ENCODE measurements around the gene AP4B1. TPM values are rescaled to one million over a fixed set of nuclear protein-coding genes. Genes with fewer than 3 reads are reported as not detected.

AP4B1 gene
- total and polyA plus RNA-seq, 2 experiments from 2014 or later: 9.8 to 11.1 TPM

- H3K9me3 ChIP-seq (ENCODE audit: low read depth): no peaks in the 10 kb centered on the region
- no peaks in the 10 kb centered on the region for H3K4me1 ChIP-seq (ENCODE audit: insufficient read depth)
- H3K27ac ChIP-seq: no peak overlapping the region
- no peaks in the 10 kb centered on the region for H3K9me2 ChIP-seq (replicated peaks; ENCODE audit: insufficient read depth)
- TF ChIP-seq EZH2 (IDR thresholded peaks at IDR 0.05; ENCODE audit: borderline replicate concordance): no peak
- no peak for TF ChIP-seq EZH2phosphoT487 (IDR thresholded peaks at IDR 0.05; ENCODE audit: low read depth, severe bottlenecking, unreplicated experiment)
- no peak for TF ChIP-seq CTCF (IDR thresholded peaks at IDR 0.05; ENCODE audit: poor library complexity)
- H3K27me3 ChIP-seq: no peaks in the 10 kb centered on the region
- H4K20me1 ChIP-seq (ENCODE audit: insufficient read depth, poor library complexity, severe bottlenecking): no peaks in the 10 kb centered on the region
- no peak overlapping the region for H2AFZ ChIP-seq
- no peak overlapping the region for H3K4me3 ChIP-seq
- no peaks in the 10 kb centered on the region for H3K36me3 ChIP-seq (replicated peaks; ENCODE audit: insufficient read depth, low read depth)
- 83% methylated on average over 2 of the region's 2 CpGs for WGBS (ENCODE audit: low lambda C conversion rate, missing lambda C conversion rate)
- no peak for DNase-seq (ENCODE audit: low spot score)
- no peaks in the 10 kb centered on the region for H3K79me2 ChIP-seq
- H3K4me2 ChIP-seq: no peak overlapping the region
These were observed 22.9 kb downstream of the AP4B1 start for GRCh38 chr1:113881661-113882060.

- H3K27ac ChIP-seq: no peak overlapping the region
- no peak for TF ChIP-seq EZH2phosphoT487 (IDR thresholded peaks at IDR 0.05; ENCODE audit: low read depth, severe bottlenecking, unreplicated experiment)
- no peak for TF ChIP-seq CTCF (IDR thresholded peaks at IDR 0.05; ENCODE audit: poor library complexity)
- no peak for TF ChIP-seq EZH2 (IDR thresholded peaks at IDR 0.05; ENCODE audit: borderline replicate concordance)
- H3K27me3 ChIP-seq: no peaks in the 10 kb centered on the region
- no peak overlapping the region for H3K4me2 ChIP-seq
- no peak overlapping the region for H3K4me3 ChIP-seq
- no peaks in the 10 kb centered on the region for H3K4me1 ChIP-seq (ENCODE audit: insufficient read depth)
- H3K79me2 ChIP-seq: no peaks in the 10 kb centered on the region
- H3K36me3 ChIP-seq (replicated peaks; ENCODE audit: insufficient read depth, low read depth): no peaks in the 10 kb centered on the region
- H3K9me3 ChIP-seq (ENCODE audit: low read depth): no peaks in the 10 kb centered on the region
- no peaks in the 10 kb centered on the region for H4K20me1 ChIP-seq (ENCODE audit: insufficient read depth, poor library complexity, severe bottlenecking)
- no peak overlapping the region for H2AFZ ChIP-seq
- no peaks in the 10 kb centered on the region for H3K9me2 ChIP-seq (replicated peaks; ENCODE audit: insufficient read depth)
- WGBS (ENCODE audit: low lambda C conversion rate, missing lambda C conversion rate): 87% methylated on average over 4 of the region's 4 CpGs
- no peak for DNase-seq (ENCODE audit: low spot score)
These were observed 24.9 kb downstream of the AP4B1 start for GRCh38 chr1:113879739-113880038.

GRCh38 chr1:113876176-113876575 lies 28.4 kb downstream of the AP4B1 start:
- no peaks in the 10 kb centered on the region for H3K4me1 ChIP-seq (ENCODE audit: insufficient read depth)
- H3K36me3 ChIP-seq (replicated peaks; ENCODE audit: insufficient read depth, low read depth): no peaks in the 10 kb centered on the region
- H3K9me2 ChIP-seq (replicated peaks; ENCODE audit: insufficient read depth): no peaks in the 10 kb centered on the region
- H3K4me2 ChIP-seq: no peak overlapping the region
- no peaks in the 10 kb centered on the region for H3K9me3 ChIP-seq (ENCODE audit: low read depth)
- no peaks in the 10 kb centered on the region for H3K27me3 ChIP-seq
- no peak for DNase-seq (ENCODE audit: low spot score)
- no peaks in the 10 kb centered on the region for H3K79me2 ChIP-seq
- TF ChIP-seq EZH2phosphoT487 (IDR thresholded peaks at IDR 0.05; ENCODE audit: low read depth, severe bottlenecking, unreplicated experiment) (no peak), CTCF (IDR thresholded peaks at IDR 0.05; ENCODE audit: poor library complexity) (no peak)
- no peaks in the 10 kb centered on the region for H4K20me1 ChIP-seq (ENCODE audit: insufficient read depth, poor library complexity, severe bottlenecking)
- 89% methylated on average over 5 of the region's 5 CpGs for WGBS (ENCODE audit: low lambda C conversion rate, missing lambda C conversion rate)
- H2AFZ ChIP-seq: no peak overlapping the region
- no peak overlapping the region for H3K27ac ChIP-seq
- no peak overlapping the region for H3K4me3 ChIP-seq

- H3K4me3 ChIP-seq: no peak overlapping the region
- H3K4me2 ChIP-seq: no peak overlapping the region
- TF ChIP-seq EZH2 (IDR thresholded peaks at IDR 0.05; ENCODE audit: borderline replicate concordance) (no peak), CTCF (IDR thresholded peaks at IDR 0.05; ENCODE audit: poor library complexity) (no peak), EZH2phosphoT487 (IDR thresholded peaks at IDR 0.05; ENCODE audit: low read depth, severe bottlenecking, unreplicated experiment) (no peak)
- DNase-seq (ENCODE audit: low spot score): no peak
- H4K20me1 ChIP-seq (ENCODE audit: insufficient read depth, poor library complexity, severe bottlenecking): no peaks in the 10 kb centered on the region
- 88% methylated on average over 2 of the region's 2 CpGs for WGBS (ENCODE audit: low lambda C conversion rate, missing lambda C conversion rate)
- H3K9me2 ChIP-seq (replicated peaks; ENCODE audit: insufficient read depth): no peaks in the 10 kb centered on the region
- no peak overlapping the region for H2AFZ ChIP-seq
- no peaks in the 10 kb centered on the region for H3K4me1 ChIP-seq (ENCODE audit: insufficient read depth)
- H3K79me2 ChIP-seq: no peaks in the 10 kb centered on the region
- H3K27ac ChIP-seq: no peak overlapping the region
- H3K9me3 ChIP-seq (ENCODE audit: low read depth): no peaks in the 10 kb centered on the region
- H3K27me3 ChIP-seq: no peaks in the 10 kb centered on the region
- H3K36me3 ChIP-seq (replicated peaks; ENCODE audit: insufficient read depth, low read depth): no peaks in the 10 kb centered on the region
These were observed 28.9 kb downstream of the AP4B1 start for GRCh38 chr1:113875714-113876113.
